Natural killer cell (primary cell): ENCODE measurements around the gene GTF2E1. TPM values are rescaled to one million over a fixed set of nuclear protein-coding genes. Genes with fewer than 3 reads are reported as not detected.

ENCODE experiments used
- ATAC-seq, 3 donors: fragments of 150-1000 bp in 2 of 3; fragments of 200-7000 bp in 1 of 3; cut with Tn5 transposase; 1 replicate in 1 of 3; 2 replicates in 2 of 3; pipeline ENCODE4 v1.10.0; 2021; ENCODE audit warnings: mild to moderate bottlenecking in 2 of 3, moderate library complexity in 2 of 3
- DNase-seq, 2 donors: peaks; one replicate each; pipeline versions ENCODE4 v3.0.0 to v3.0.0-alpha.2; 2013 to 2021; ENCODE audit warnings: mixed read lengths in 1 of 2
- H3K27ac ChIP-seq: one replicate; pipeline ENCODE4 v1.5.1; 2013; ENCODE audit warnings: mild to moderate bottlenecking, low read length
- H3K27me3 ChIP-seq: one replicate; pipeline ENCODE4 v1.6.1; 2013; ENCODE audit warnings: low read length; ENCODE audit not compliant: control insufficient read depth, insufficient read depth
- H3K36me3 ChIP-seq: one replicate; pipeline ENCODE4 v1.6.1; 2013; ENCODE audit warnings: low read length; ENCODE audit not compliant: control insufficient read depth, insufficient read depth
- H3K4me1 ChIP-seq: one replicate; pipeline ENCODE4 v1.6.1; 2013; ENCODE audit warnings: low read length; ENCODE audit not compliant: control insufficient read depth, insufficient read depth
- H3K4me3 ChIP-seq: one replicate; pipeline ENCODE4 v1.5.1; 2013; ENCODE audit warnings: low read length
- H3K9me3 ChIP-seq: one replicate; pipeline ENCODE4 v1.6.1; 2013; ENCODE audit warnings: low read length; ENCODE audit not compliant: control insufficient read depth, insufficient read depth
- H3K27ac Mint-ChIP-seq, 2 donors: one replicate each; pipeline ENCODE4 v1.8.0; 2022; ENCODE audit warnings: mild to moderate bottlenecking in 2 of 2, mixed read lengths in 2 of 2, moderate library complexity in 1 of 2
- H3K27me3 Mint-ChIP-seq, 2 donors: one replicate each; pipeline ENCODE4 v1.8.0; 2022; ENCODE audit warnings: low read depth in 2 of 2, mixed read lengths in 2 of 2
- H3K36me3 Mint-ChIP-seq: one replicate; pipeline ENCODE4 v1.8.0; 2022; ENCODE audit warnings: mixed read lengths
- H3K4me1 Mint-ChIP-seq, 2 donors: one replicate each; pipeline ENCODE4 v1.8.0; 2022; ENCODE audit warnings: mixed read lengths in 2 of 2
- H3K4me3 Mint-ChIP-seq: one replicate; pipeline ENCODE4 v1.8.0; 2022; ENCODE audit warnings: mild to moderate bottlenecking, moderate library complexity, mixed read lengths
- H3K9me3 Mint-ChIP-seq, 2 donors: one replicate each; pipeline ENCODE4 v1.8.0; 2022; ENCODE audit warnings: mixed read lengths in 2 of 2
- CTCF ChIP-seq: fragments of 200-600 bp; IDR thresholded peaks from one replicate; pipeline ENCODE4 v1.8.0; 2022; ENCODE audit warnings: antibody characterized with exemption
- WGBS: methylation state at CpG from one replicate; pipeline ENCODE4 v1.1.7; 2013; ENCODE audit warnings: missing lambda C conversion rate; ENCODE audit not compliant: insufficient coverage; 5-methylcytosine and 5-hydroxymethylcytosine counted together
- intact Hi-C: fragments of 100-400 bp; cut with micrococcal nuclease; formaldehyde crosslinking; loops from one replicate; pipeline ENCODE4 v1.14.2; 2022
- total RNA-seq, 4 donors: library from RNA; stranded (reverse); fragments of 120-200 nt in 1 of 4; gene quantifications; one replicate each; pipeline versions ENCODE4 v1.2.3 to v1.2.4, GENCODE V29; 2013 to 2022

The GTF2E1 gene
- total RNA-seq, 3 donors from 2014 or later (not counting 1 experiment from before 2014, with no cell fraction given), result 10.9 to 15.7 (median 12.7) TPM

- H3K36me3 ChIP-seq, result no peaks in the 10 kb centered on the region
- Mint-ChIP-seq H3K27me3 (peaks cover 4 to 22% of the 10 kb centered on the region in 2 donors), H3K4me3 (no peak overlapping the region), H3K9me3 (no peaks in the 10 kb centered on the region), H3K27ac (no peak overlapping the region), H3K36me3 (no peaks in the 10 kb centered on the region), H3K4me1 (no peaks in the 10 kb centered on the region)
- DNase-seq, result no peak
- H3K27me3 ChIP-seq, result no peaks in the 10 kb centered on the region
- intact Hi-C loops, result no loop called here
- WGBS, result 86% methylated on average over 2 of the region's 3 CpGs
- no peak for TF ChIP-seq CTCF
- no peak overlapping the region for H3K4me3 ChIP-seq
- ATAC-seq, result no peak
- H3K27ac ChIP-seq, result no peak overlapping the region
- no peaks in the 10 kb centered on the region for H3K4me1 ChIP-seq
- H3K9me3 ChIP-seq, result no peaks in the 10 kb centered on the region
Observed at GRCh38 chr3:120802916-120803315, 60.4 kb downstream of the GTF2E1 start.

GRCh38 chr3:120816728-120817127 lies 74.2 kb downstream of the GTF2E1 start:
- TF ChIP-seq CTCF, result no peak
- H3K9me3 ChIP-seq, result no peaks in the 10 kb centered on the region
- H3K27me3 Mint-ChIP-seq, result peaks cover 23 to 42% of the 10 kb centered on the region in 2 donors
- no peaks in the 10 kb centered on the region for H3K36me3 ChIP-seq
- no peak overlapping the region for H3K27ac Mint-ChIP-seq
- ATAC-seq (no peak), DNase-seq (no peak)
- no peak overlapping the region for H3K4me3 Mint-ChIP-seq
- H3K27ac ChIP-seq, result no peak overlapping the region
- H3K4me3 ChIP-seq, result no peak overlapping the region
- WGBS, result 77% methylated on average over 4 of the region's 4 CpGs
- intact Hi-C loops, result no loop called here
- H3K9me3 Mint-ChIP-seq, result no peaks in the 10 kb centered on the region
- H3K27me3 ChIP-seq, result no peaks in the 10 kb centered on the region
- H3K36me3 Mint-ChIP-seq, result no peaks in the 10 kb centered on the region
- no peaks in the 10 kb centered on the region for H3K4me1 Mint-ChIP-seq
- no peaks in the 10 kb centered on the region for H3K4me1 ChIP-seq

GRCh38 chr3:120820748-120821147 lies 78.2 kb downstream of the GTF2E1 start:
- Histone ChIP-seq H3K9me3 (no peaks in the 10 kb centered on the region), H3K4me1 (no peaks in the 10 kb centered on the region), H3K36me3 (no peaks in the 10 kb centered on the region), H3K27me3 (no peaks in the 10 kb centered on the region), H3K27ac (no peak overlapping the region), H3K4me3 (no peak overlapping the region)
- DNase-seq, result no peak
- ATAC-seq, result no peak
- H3K27ac Mint-ChIP-seq, result no peak overlapping the region
- intact Hi-C loops, result no loop called here
- H3K4me1 Mint-ChIP-seq, result no peaks in the 10 kb centered on the region
- no peak for TF ChIP-seq CTCF
- no peaks in the 10 kb centered on the region for H3K36me3 Mint-ChIP-seq
- peaks cover 8 to 21% of the 10 kb centered on the region in 2 donors for H3K27me3 Mint-ChIP-seq
- 94% methylated on average over 3 of the region's 3 CpGs for WGBS
- no peak overlapping the region for H3K4me3 Mint-ChIP-seq
- H3K9me3 Mint-ChIP-seq, result no peaks in the 10 kb centered on the region

- TF ChIP-seq CTCF, result no peak
- no peaks in the 10 kb centered on the region for H3K9me3 ChIP-seq
- no peaks in the 10 kb centered on the region for H3K27me3 ChIP-seq
- H3K4me3 ChIP-seq, result no peak overlapping the region
- ATAC-seq (no peak), DNase-seq (no peak)
- intact Hi-C loops, result no loop called here
- no peaks in the 10 kb centered on the region for H3K36me3 ChIP-seq
- Mint-ChIP-seq H3K27ac (no peak overlapping the region), H3K36me3 (no peaks in the 10 kb centered on the region), H3K27me3 (peaks cover 8 to 21% of the 10 kb centered on the region in 2 donors), H3K4me3 (no peak overlapping the region), H3K4me1 (no peaks in the 10 kb centered on the region), H3K9me3 (no peaks in the 10 kb centered on the region)
- H3K4me1 ChIP-seq, result no peaks in the 10 kb centered on the region
- H3K27ac ChIP-seq, result no peak overlapping the region
Observed at GRCh38 chr3:120821426-120821825, 78.9 kb downstream of the GTF2E1 start.
